GM23338 (cell line): ENCODE results near the gene NALF2. TPM values are rescaled to one million over a fixed set of nuclear protein-coding genes. Genes with fewer than 3 reads are reported as not detected.

Experiments used
- ATAC-seq: fragments of 200-7000 bp; cut with Tn5 transposase; 3 replicates; pipeline ENCODE4 v1.9.1; 2020
- DNase-seq: peaks from one replicate; pipeline ENCODE4 v3.0.0-alpha.2; 2015; ENCODE audit warnings: low spot score
- H2AFZ ChIP-seq: fragments of 200-600 bp; sonication (generic); 2 replicates; pipeline ENCODE4 v1.8.0; 2016; ENCODE audit warnings: antibody characterized with exemption, mild to moderate bottlenecking, moderate library complexity
- H3F3A ChIP-seq: fragments of 200-600 bp; sonication (generic); replicated peaks from 2 replicates; pipeline ENCODE4 v1.8.0; 2017; ENCODE audit warnings: antibody characterized with exemption, mixed run types, low read depth
- H3K27ac ChIP-seq: fragments of 200-600 bp; sonication (generic); 2 replicates; pipeline ENCODE4 v1.6.1; 2016; ENCODE audit warnings: low read depth
- H3K27me3 ChIP-seq: fragments of 200-600 bp; sonication (generic); 2 replicates; pipeline ENCODE4 v1.8.0; 2016; ENCODE audit warnings: mild to moderate bottlenecking, mixed run types, moderate library complexity; ENCODE audit not compliant: insufficient read depth
- H3K36me3 ChIP-seq: fragments of 200-600 bp; sonication (generic); 2 replicates; pipeline ENCODE4 v1.8.0; 2016; ENCODE audit warnings: mild to moderate bottlenecking; ENCODE audit not compliant: insufficient read depth
- H3K4me1 ChIP-seq: fragments of 200-600 bp; sonication (generic); 2 replicates; pipeline ENCODE4 v1.8.0; 2016; ENCODE audit warnings: mild to moderate bottlenecking, moderate library complexity; ENCODE audit not compliant: insufficient read depth
- H3K4me2 ChIP-seq: fragments of 200-600 bp; sonication (generic); 2 replicates; pipeline ENCODE4 v1.7.1; 2017; ENCODE audit warnings: mixed run types
- H3K4me3 ChIP-seq: fragments of 200-600 bp; sonication (generic); 2 replicates; pipeline ENCODE4 v1.6.1; 2016; ENCODE audit warnings: mixed run types
- H3K79me2 ChIP-seq: fragments of 200-600 bp; sonication (generic); replicated peaks from 2 replicates; pipeline ENCODE4 v1.8.0; 2017; ENCODE audit warnings: mild to moderate bottlenecking; ENCODE audit not compliant: insufficient read depth
- H3K9me2 ChIP-seq: fragments of 200-600 bp; sonication (generic); 2 replicates; pipeline ENCODE4 v1.8.0; 2017; ENCODE audit not compliant: insufficient read depth
- H4K20me1 ChIP-seq: fragments of 200-600 bp; sonication (generic); replicated peaks from 2 replicates; pipeline ENCODE4 v1.8.0; 2017; ENCODE audit warnings: mild to moderate bottlenecking; ENCODE audit not compliant: insufficient read depth
- H3K27ac Mint-ChIP-seq: 2 replicates; pipeline ENCODE4 v1.8.0; 2020; ENCODE audit warnings: inconsistent platforms, mild to moderate bottlenecking, moderate library complexity, mixed read lengths
- H3K27me3 Mint-ChIP-seq: 3 replicates; pipeline ENCODE4 v1.8.0; 2022; ENCODE audit warnings: low read depth, mild to moderate bottlenecking, moderate library complexity, mixed read lengths, inconsistent platforms; ENCODE audit not compliant: insufficient read depth, poor library complexity
- H3K36me3 Mint-ChIP-seq: 3 replicates; pipeline ENCODE4 v1.8.0; 2021; ENCODE audit warnings: low read depth, mild to moderate bottlenecking, inconsistent platforms, moderate library complexity, mixed read lengths
- H3K4me1 Mint-ChIP-seq: 3 replicates; pipeline ENCODE4 v1.8.0; 2020; ENCODE audit warnings: mild to moderate bottlenecking, inconsistent platforms, mixed read lengths
- H3K4me3 Mint-ChIP-seq: 3 replicates; pipeline ENCODE4 v1.8.0; 2021; ENCODE audit warnings: moderate library complexity, mild to moderate bottlenecking, inconsistent platforms, mixed read lengths
- H3K9me3 Mint-ChIP-seq: 3 replicates; pipeline ENCODE4 v1.8.0; 2020; ENCODE audit warnings: moderate library complexity, mild to moderate bottlenecking, inconsistent platforms, mixed read lengths
- CREB1 ChIP-seq: fragments of 250-450 bp; sonication (Bioruptor Pico); IDR thresholded peaks from 2 replicates; pipeline ENCODE4 v1.5.0; 2020; ENCODE audit warnings: low read depth, mild to moderate bottlenecking, moderate library complexity
- CTCF ChIP-seq, 2 experiments: fragments of 200-600 bp in 1 of 2; sonication (generic) in 1 of 2; conservative IDR thresholded peaks; 2 replicates each; pipeline versions ENCODE4 v1.5.1 to v1.6.1; 2016 to 2017; ENCODE audit warnings: antibody characterized with exemption in 2 of 2, low read depth in 2 of 2, mild to moderate bottlenecking in 2 of 2, moderate library complexity in 1 of 2
- ETS1 ChIP-seq: IDR thresholded peaks from 2 replicates; pipeline ENCODE4 v1.6.1; 2016; ENCODE audit warnings: antibody characterized with exemption
- EZH2 ChIP-seq: fragments of 200-600 bp; sonication (generic); IDR thresholded peaks from one replicate; pipeline ENCODE4 v1.8.0; 2017; ENCODE audit warnings: antibody characterized with exemption, mild to moderate bottlenecking, low read depth; ENCODE audit not compliant: unreplicated experiment
- EZH2phosphoT487 ChIP-seq: fragments of 200-600 bp; sonication (generic); IDR thresholded peaks from one replicate; pipeline ENCODE4 v1.8.1; 2018; ENCODE audit warnings: antibody characterized with exemption; ENCODE audit not compliant: unreplicated experiment
- NANOG ChIP-seq: IDR thresholded peaks from 2 replicates; pipeline ENCODE4 v1.6.1; 2016; ENCODE audit warnings: antibody characterized with exemption, borderline replicate concordance
- POLR2AphosphoS5 ChIP-seq: IDR thresholded peaks from 2 replicates; pipeline ENCODE4 v1.6.1; 2016; ENCODE audit warnings: antibody characterized with exemption, low read depth
- REST ChIP-seq: IDR thresholded peaks from one replicate; pipeline ENCODE4 v1.6.1; 2018; ENCODE audit warnings: antibody characterized with exemption; ENCODE audit not compliant: unreplicated experiment
- STAT1 ChIP-seq: IDR thresholded peaks from one replicate; pipeline ENCODE4 v1.6.1; 2016; ENCODE audit warnings: antibody characterized with exemption; ENCODE audit not compliant: unreplicated experiment
- ZNF331 ChIP-seq: fragments of 250-450 bp; sonication (Bioruptor Pico); IDR thresholded peaks from 2 replicates; pipeline ENCODE4 v1.5.0; 2020; ENCODE audit warnings: low read depth, mild to moderate bottlenecking, moderate library complexity
- ZNF462 ChIP-seq: fragments of 250-450 bp; sonication (Bioruptor Pico); IDR thresholded peaks from 2 replicates; pipeline ENCODE4 v1.5.0; 2020; ENCODE audit warnings: mild to moderate bottlenecking, moderate library complexity
- polyA plus RNA-seq: library from polyadenylated mRNA; unstranded; fragments of >200 nt; fragmentation: Nextera tagmentation; extraction: Ambion mirVana; gene quantifications from 2 replicates; pipeline ENCODE4 v1.2.1, GENCODE V29; 2016
- total RNA-seq: library from RNA; depleted of rRNA; stranded (reverse); fragments of >200 nt; shearing (Covaris generic); gene quantifications from 2 replicates; pipeline ENCODE4 v1.2.3, GENCODE V29; 2014

The NALF2 gene
- total and polyA plus RNA-seq, 2 experiments from 2014 or later: 4.4 to 10.5 TPM

- TF ChIP-seq ETS1 (no peak), CREB1 (CRISPR knock-in tag) (no peak), POLR2AphosphoS5 (no peak), ZNF331 (CRISPR knock-in tag) (no peak), STAT1 (no peak), NANOG (no peak), EZH2 (no peak), EZH2phosphoT487 (no peak), REST (no peak)
Measured at GRCh38 chrX:69507500-69507789, 3.3 kb downstream of the NALF2 start (continued).

- no peak for ATAC-seq
- H3K4me3 ChIP-seq: no peak overlapping the region
- H2AFZ ChIP-seq: no peak overlapping the region
- Mint-ChIP-seq H3K36me3 (peaks cover 16% of the 10 kb centered on the region), H3K4me3 (no peak overlapping the region; the same call in 2 of the 3 replicates), H3K27ac (no peak overlapping the region), H3K27me3 (peaks cover 6% of the 10 kb centered on the region), H3K4me1 (peaks cover 22% of the 10 kb centered on the region), H3K9me3 (no peaks in the 10 kb centered on the region; the same call in 2 of the 3 replicates)
- no peak overlapping the region for H3K4me2 ChIP-seq
- H3K79me2 ChIP-seq: no peaks in the 10 kb centered on the region; the same call in 1 of the 2 replicates
- no peak overlapping the region for H3K27ac ChIP-seq
- no peaks in the 10 kb centered on the region for H3K36me3 ChIP-seq
- H3K4me1 ChIP-seq: no peaks in the 10 kb centered on the region
- DNase-seq: no peak
- H3K27me3 ChIP-seq: peaks cover 8% of the 10 kb centered on the region
- H3F3A ChIP-seq: no peaks in the 10 kb centered on the region
- no peaks in the 10 kb centered on the region for H3K9me2 ChIP-seq
- H4K20me1 ChIP-seq: no peaks in the 10 kb centered on the region; the same call in 1 of the 2 replicates
- TF ChIP-seq POLR2AphosphoS5: no peak
- no peak for TF ChIP-seq ZNF331 (CRISPR knock-in tag)
- no peak for TF ChIP-seq EZH2
- no peak for TF ChIP-seq ETS1
- no peak for TF ChIP-seq CREB1 (CRISPR knock-in tag)
- no peak for TF ChIP-seq EZH2phosphoT487
- no peak for TF ChIP-seq ZNF462 (CRISPR knock-in tag)
- TF ChIP-seq NANOG: no peak
- no peak for TF ChIP-seq CTCF (conservative IDR thresholded peaks at IDR 0.05; ENCODE audit: low read depth in 2 of 2)
Measured at GRCh38 chrX:69508610-69509009, 4.5 kb downstream of the NALF2 start.
